ENCODE measurements around the gene IAPP. TPM values are rescaled to one million over a fixed set of nuclear protein-coding genes. Genes with fewer than 3 reads are reported as not detected.

Gene IAPP
- total RNA-seq, 1 donor from 2014 or later: not detected

DNA sequence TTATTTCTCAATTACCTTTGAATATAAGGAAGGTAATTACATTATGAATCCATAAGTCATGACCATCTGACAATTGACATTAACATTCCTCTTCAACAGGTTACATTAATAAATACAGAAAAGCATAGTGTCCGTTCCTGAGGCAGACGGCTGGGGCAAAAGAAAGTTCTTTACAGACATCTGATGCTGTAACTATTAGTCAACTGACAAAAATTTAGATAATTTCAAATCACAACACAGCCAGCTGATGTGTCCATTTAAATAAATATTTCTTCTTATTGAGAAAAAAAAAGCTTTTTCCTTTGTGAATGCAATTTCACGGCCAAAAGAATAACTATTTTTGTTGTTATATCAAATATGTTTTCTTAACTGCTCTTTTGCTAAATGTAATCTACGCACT lies 55.5 kb downstream of the IAPP start:
- DNase-seq (ENCODE audit: low read depth) (no peak), FAIRE-seq (no peak)
- Histone ChIP-seq H3K27me3 (ENCODE audit: control insufficient read depth, insufficient read depth, low read length) (no peaks in the 10 kb centered on the region), H3K4me3 (ENCODE audit: low read depth, low read length) (no peak overlapping the region), H3K36me3 (ENCODE audit: control insufficient read depth, insufficient read depth, low read length) (no peaks in the 10 kb centered on the region)
- TF ChIP-seq, protein P1, sequence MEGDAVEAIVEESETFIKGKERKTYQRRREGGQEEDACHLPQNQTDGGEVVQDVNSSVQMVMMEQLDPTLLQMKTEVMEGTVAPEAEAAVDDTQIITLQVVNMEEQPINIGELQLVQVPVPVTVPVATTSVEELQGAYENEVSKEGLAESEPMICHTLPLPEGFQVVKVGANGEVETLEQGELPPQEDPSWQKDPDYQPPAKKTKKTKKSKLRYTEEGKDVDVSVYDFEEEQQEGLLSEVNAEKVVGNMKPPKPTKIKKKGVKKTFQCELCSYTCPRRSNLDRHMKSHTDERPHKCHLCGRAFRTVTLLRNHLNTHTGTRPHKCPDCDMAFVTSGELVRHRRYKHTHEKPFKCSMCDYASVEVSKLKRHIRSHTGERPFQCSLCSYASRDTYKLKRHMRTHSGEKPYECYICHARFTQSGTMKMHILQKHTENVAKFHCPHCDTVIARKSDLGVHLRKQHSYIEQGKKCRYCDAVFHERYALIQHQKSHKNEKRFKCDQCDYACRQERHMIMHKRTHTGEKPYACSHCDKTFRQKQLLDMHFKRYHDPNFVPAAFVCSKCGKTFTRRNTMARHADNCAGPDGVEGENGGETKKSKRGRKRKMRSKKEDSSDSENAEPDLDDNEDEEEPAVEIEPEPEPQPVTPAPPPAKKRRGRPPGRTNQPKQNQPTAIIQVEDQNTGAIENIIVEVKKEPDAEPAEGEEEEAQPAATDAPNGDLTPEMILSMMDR (IDR thresholded peaks at IDR 0.05; ENCODE audit: insufficient read depth, low read length, severe bottlenecking): no peak

Other genes with a start within 250 kb of the IAPP start
- not detected in 2 replicates for gene SLCO1B1, start 241.7 kb upstream of the IAPP start, total RNA-seq
- gene SLCO1A2, start 38.0 kb upstream of the IAPP start, total RNA-seq: not detected in 2 replicates
- 25.9 and 27.6 TPM in 2 replicates for gene PYROXD1, start 64.8 kb downstream of the IAPP start, total RNA-seq
- 38.5 and 46.6 TPM in 2 replicates for gene RECQL, start 128.7 kb downstream of the IAPP start, total RNA-seq
- 49.9 and 67.1 TPM in 2 replicates for gene GOLT1B, start 128.9 kb downstream of the IAPP start, total RNA-seq
- 3.4 and 6.3 TPM in 2 replicates for gene SPX, start 153.4 kb downstream of the IAPP start, total RNA-seq
- gene GYS2, start 231.9 kb downstream of the IAPP start, total RNA-seq: 0.26 TPM in 1 of 2 replicates, not detected in the other

Measured in bronchial epithelial cell (primary cell).